Inflammatory macrophage (primary cell): ENCODE results near the gene TMEM163.
"Not testable (repeated sequence)": the region's sequence is repeated elsewhere in the genome, so short reads cannot be mapped to it uniquely, and the experiment has no call there.

ENCODE experiments used
- DNase-seq, 2 donors: peaks; one replicate each; pipeline ENCODE4 v3.0.0-alpha.2; 2020 to 2022

Gene TMEM163

GRCh38 chr2:134513465-134513804 lies 205.4 kb downstream of the TMEM163 start:
- no peak for DNase-seq

- no peak for DNase-seq
These were observed 205.9 kb downstream of the TMEM163 start for GRCh38 chr2:134512734-134513464.

- DNase-seq, result no peak
These were observed 210.4 kb downstream of the TMEM163 start for GRCh38 chr2:134508391-134508790.

DNA sequence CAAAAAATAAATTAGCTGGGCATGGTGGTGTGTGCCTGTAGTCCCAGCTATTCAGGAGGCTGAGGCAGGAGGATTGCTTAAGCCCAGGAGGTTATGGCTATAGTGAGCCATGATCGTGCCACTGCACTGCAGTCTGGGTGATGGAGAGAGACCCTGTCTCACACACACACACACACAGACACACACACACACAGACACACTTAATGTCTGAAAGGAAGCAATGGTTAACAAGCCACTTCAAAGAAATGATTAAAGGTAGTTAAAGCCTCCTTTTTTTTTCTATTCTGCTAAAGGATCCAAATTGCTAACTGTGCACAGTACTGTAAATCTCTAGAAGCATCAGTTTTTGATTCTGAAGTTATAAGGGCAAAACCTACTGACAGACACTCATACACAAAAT lies 211.1 kb downstream of the TMEM163 start:
- no peak for DNase-seq

- DNase-seq, result not testable (repeated sequence)
These were observed 211.6 kb downstream of the TMEM163 start for GRCh38 chr2:134507159-134507558.

- no peak for DNase-seq
These were observed 213.4 kb downstream of the TMEM163 start for GRCh38 chr2:134505446-134505845.

- no peak for DNase-seq
These were observed 214.0 kb downstream of the TMEM163 start for GRCh38 chr2:134504586-134505336.

GRCh38 chr2:134502104-134502503 lies 216.7 kb downstream of the TMEM163 start:
- DNase-seq, result no peak

DNA sequence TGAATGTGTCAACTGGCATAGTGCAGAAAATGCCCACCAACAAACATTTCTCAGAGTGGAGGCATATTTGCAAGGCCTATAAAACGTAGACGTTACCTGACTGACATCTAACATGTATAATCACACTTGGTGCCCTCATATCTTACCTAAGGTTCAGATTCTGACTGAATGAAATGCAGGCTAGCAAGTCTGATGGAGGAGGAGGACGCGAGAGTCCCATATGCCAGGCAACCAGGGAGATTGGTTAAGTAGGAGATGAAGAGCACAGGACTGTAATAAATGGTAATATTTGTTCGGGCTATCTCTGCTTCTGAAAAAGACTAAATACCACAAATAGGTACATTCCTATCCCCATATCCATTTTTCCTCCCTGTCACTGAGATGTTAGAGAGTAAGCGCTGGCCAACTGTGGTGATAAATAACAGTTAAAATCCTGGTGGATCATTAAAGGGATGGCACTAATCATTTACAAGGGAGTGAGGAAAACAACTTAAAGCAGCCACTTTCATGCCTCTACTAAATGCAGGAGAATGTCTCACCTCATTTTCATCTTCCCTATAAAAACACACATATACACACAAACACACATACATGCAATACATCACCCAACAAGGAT lies 217.2 kb downstream of the TMEM163 start:
- DNase-seq, result no peak

GRCh38 chr2:134500211-134500935 lies 218.4 kb downstream of the TMEM163 start:
- DNase-seq, result no peak

DNA sequence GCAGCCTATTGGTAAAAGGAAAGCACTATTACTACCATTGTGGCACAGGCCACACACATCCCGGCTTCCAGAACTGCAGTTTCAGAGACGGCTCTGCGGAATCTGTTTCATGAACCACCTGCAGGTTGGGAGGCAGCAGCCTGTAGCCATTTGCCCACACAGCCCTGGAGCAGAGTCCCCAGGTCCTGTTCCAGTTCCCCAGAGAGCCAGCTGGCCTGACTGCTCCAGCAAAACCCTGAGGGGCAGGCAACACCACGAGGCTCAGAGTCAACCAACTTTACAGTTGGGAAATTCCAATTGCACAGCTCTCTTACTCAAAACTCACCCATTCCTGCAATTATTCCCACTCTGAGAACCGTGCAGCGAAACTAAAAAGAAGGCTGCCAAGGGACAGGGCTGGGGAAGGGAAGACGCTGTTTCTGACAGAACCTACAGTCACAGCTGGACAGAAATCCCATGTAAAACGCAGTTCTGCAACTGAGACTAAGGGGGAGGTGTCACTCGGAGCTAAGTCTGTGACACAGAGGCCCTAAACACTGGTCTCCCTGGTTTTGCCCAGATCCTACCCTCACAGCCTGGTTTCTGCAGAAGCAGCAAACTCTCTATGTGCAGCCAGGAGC lies 219.4 kb downstream of the TMEM163 start:
- DNase-seq, result no peak

DNA sequence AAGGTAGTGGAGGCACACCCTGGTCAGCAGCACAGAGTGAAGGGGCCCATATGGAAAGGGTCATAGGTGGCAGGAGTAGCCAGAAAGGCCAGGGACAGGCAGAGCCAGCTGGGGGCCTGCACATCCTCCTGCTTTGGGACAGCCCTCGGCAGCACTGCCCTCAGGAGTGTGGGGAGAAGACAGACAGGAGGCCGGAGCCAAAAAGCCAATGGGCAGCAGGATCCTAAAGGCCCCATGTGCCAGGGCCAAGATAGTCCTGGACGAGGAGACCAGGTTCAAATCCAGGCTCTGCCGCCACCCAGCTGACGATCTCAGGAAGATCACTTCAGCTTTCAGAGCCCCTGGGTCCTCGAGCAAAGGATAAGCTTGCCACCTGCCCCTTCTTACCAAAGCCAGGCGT lies 220.1 kb downstream of the TMEM163 start:
- DNase-seq, result no peak

DNA sequence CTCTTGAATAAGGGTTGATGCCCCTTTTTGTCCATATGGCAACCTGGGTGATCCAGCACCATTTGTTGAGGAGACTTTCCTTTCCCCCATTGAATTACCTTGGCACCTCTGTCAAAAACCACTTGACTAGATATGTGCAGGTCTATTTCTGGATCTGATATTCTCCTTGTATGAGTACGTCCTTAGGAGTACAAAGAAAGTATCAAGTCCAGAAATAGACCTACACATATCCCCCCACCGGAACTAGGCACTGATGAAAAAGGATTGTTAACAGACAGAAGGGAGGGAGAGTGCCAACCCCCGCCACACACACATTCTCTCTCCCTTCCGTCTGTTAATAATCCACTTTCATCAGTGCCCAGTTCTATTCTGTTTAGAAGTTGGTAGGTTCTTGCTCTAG lies 225.0 kb downstream of the TMEM163 start:
- DNase-seq, result no peak

DNA sequence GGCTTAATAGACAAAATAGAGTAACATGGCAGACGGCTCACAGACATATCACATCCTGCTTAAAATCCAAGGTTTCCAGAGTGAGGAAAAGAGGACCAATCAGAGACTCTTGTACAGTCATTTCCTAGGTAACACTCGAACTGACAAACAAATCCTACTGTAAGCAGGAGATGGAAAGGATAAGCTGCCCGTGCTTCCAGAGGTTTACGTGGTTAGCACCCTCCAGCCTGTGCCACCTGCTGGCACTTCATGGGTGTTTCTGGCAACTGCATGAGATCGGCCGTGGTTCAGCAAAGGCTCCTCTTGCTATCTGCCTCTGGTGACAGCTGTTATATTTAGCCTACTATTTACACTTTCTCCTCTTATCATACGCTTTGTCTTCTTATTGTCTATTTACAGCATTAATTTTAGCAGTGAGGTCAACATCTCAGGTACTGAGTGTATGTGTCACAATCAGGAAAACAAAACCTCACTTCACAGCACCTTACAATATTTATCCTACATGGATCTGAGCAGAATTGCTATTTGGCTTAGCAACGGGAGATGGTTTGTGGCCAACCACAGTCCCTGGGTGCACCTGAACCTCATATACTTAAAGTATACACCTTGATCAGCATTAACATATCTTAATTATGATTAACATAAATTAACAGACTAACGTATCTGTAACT lies 226.9 kb downstream of the TMEM163 start:
- DNase-seq, result no peak

DNA sequence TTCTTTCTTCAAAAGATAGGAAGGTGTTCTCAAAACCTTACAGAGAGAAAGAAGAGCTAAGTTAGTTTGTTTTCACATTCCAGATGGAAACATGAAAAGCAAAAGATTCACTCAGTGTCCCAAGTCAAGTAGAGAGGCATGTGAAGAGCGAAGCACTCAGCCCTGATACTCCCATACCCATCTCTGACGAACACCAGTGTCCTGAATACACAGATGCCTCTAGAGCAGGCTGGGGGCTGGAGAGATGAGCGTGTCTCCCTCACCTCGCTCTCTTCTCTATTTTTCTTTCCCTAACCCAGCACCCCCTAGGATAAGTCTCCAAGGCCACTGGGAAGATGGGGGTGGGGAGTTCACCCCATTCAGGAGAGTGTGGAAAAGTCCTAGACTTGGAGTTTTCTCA lies 227.8 kb downstream of the TMEM163 start:
- no peak for DNase-seq

DNA sequence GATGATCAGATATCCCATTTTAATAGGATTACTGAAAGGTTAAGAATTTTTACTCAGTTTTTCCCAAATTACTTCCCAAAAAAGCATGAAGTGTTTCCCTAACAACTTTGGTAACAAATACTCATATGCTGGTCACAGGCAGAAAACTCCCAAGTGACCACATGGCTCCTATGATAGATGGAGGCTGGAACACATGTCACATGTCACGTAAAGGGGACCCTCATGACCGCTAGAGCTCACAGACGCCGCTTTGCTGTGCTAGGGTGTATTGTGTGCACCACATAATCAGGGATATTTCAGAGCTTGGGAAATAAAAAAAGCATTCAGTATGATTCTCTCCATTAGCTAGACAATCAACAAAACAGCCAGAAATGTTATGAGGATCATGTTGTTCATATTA lies 228.2 kb downstream of the TMEM163 start:
- DNase-seq, result no peak

- DNase-seq, result no peak
These were observed 228.9 kb downstream of the TMEM163 start for GRCh38 chr2:134489732-134490384.

DNA sequence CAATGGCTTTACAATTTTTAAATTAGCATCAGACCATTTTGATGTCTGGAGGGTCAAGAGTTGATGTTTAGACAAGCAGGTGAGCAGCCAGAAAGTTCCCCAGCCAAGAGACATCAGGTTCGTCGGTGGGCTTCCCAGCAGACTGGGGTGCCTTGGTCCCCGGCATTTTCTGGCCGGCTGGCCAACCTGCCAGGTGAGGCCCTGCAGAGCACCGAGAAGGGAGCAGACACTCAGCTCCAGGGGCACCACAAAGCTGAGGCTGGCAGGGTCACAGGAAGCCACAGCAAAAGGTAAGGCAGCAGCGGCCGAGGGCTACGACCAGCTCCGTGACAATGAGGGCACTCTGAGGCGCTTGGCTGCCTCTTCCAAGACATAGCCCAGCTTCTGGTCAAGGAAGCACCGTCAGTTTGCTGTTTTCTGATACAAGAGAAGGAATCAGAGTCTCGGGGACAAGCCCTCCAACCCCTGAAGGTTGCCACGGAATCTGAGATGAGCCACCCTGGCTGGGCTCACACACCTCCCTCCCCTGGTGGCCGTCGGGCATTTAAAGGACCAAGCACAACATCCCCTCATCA lies 235.9 kb downstream of the TMEM163 start:
- no peak for DNase-seq

GRCh38 chr2:134482131-134482723 lies 236.6 kb downstream of the TMEM163 start:
- DNase-seq, result peak; percentile 55 to 71

GRCh38 chr2:134479696-134480330 lies 239.0 kb downstream of the TMEM163 start:
- DNase-seq, result no peak
